CD4-positive, alpha-beta T cell treated with Interleukin-21 for 1 hour (primary cell): ENCODE data around the gene CDH16.

ENCODE experiments used
- DNase-seq: peaks from one replicate; pipeline ENCODE4 v3.0.0-alpha.2; 2020

Gene CDH16

DNA sequence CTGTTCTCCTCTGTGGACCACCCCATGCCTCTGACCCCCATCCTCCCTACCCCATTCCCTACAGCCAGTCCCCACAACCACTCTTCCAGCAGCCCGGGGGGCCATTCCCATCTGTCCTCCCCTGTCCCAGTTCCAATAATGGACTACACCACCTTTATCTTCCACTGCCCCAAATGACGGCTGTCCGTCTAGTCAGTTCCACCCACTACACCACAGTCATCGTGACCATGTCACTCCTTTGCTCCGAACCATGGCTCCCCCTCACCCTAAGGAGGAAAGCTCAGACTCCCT lies 23.1 kb downstream of the CDH16 start:
- no peak for DNase-seq

GRCh38 chr16:66894948-66895688 lies 23.6 kb downstream of the CDH16 start:
- peak; percentile 63 for DNase-seq

DNA sequence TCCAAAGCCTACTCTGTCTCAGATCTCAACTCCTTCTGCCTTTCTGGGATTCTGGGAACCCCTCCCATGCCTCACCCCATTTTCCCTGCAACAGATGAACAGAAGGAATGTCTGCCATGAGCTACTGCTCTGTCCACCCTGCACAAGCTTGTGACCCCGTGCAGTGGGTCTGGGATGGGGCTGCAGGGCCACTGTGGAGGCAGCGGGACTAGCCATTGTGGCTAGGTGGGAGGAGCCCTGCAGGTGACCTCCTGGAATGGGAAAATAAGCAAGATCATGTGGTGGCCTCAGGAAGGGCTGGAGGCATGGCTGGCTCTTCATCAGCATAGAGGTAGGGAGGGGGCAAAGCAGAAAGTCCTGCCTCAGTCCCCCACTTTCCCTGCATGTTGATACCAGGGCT lies 24.6 kb downstream of the CDH16 start:
- no peak for DNase-seq

DNA sequence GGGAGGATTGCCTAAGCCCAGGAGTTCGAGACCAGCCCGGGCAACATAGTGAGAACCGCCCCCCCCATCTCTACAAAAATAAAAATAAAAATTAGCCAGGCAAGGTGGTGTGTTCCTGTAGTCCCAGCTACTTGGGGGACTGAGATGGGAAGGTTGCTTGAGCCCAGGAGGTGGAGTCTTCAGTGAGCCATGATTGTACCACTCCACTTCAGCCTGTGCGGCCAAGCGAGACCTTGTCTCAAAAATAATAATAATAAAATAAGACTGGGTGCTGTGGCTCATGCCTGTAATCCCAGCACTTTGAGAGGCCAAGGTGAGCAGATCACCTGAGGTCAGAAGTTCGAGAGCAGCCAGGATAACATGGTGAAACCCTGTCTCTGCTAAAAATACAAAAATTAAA lies 26.9 kb downstream of the CDH16 start:
- no peak for DNase-seq

GRCh38 chr16:66891360-66891759 lies 27.3 kb downstream of the CDH16 start:
- no peak for DNase-seq

GRCh38 chr16:66890799-66891198 lies 27.9 kb downstream of the CDH16 start:
- DNase-seq: no peak

- DNase-seq: no peak
Measured at GRCh38 chr16:66889622-66890021, 29.1 kb downstream of the CDH16 start.

DNA sequence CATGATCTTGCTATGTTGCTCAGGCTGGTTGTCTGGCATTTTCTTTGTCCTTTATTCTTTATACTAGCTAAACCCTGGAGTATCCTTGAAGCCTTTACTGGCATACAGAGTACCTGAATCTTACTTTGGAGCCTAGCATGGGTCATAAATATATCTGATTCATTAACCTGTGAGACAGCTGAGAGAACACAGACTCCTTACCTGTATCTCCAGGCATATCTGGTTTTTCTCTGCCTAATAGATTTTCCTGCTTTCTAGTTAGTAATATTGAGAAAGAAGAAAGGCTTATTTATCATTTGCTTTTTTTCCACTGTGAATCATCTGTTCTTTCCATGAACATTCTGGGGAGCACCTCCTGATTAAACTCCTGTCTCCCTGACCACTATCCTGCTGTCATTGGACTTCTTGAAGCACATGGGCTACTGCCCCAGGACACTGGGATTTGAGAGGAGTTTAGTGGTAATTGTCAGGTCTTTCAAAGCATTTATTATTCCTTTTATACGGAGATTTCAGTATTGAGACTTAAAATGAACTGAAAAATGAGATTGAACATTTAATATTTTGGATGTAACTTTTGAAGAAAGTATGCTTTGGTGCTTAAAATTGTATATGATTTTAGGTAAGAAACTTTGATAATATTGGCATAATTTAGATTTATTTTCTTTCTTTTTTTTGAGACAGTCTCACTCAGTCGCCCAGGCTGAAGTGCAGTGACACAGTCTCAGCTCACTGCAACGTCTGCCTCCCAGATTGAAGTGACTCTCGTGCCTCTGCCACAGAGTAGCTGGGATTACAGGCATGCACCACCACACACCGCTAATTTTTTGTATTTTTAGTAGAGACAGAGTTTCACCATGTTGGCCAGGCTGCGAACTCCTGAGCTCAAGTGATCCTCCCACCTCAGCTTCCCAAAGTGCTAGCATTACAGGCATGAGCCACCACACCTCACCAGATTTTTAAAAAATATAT lies 29.8 kb downstream of the CDH16 start:
- DNase-seq: no peak

DNA sequence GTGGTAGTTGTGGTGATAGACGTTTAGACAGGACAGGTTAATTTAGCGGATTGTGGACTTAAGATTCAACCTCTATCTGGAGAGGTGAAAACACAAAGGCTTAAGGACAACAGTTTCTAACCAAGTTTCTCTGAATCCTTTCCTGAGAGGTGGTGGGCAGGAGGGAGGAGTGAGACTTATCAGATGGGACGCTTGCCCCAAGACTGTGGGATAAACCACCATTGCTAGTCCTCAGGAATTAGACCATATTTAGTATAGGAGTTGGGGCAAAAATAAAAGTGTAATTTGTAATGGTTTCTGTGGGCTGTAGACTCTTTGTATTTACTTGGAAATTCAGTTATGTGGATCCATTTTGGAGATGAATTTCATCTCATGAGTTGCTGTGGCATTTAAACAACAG lies 31.8 kb downstream of the CDH16 start:
- no peak for DNase-seq

GRCh38 chr16:66886321-66886720 lies 32.4 kb downstream of the CDH16 start:
- DNase-seq: no peak

DNA sequence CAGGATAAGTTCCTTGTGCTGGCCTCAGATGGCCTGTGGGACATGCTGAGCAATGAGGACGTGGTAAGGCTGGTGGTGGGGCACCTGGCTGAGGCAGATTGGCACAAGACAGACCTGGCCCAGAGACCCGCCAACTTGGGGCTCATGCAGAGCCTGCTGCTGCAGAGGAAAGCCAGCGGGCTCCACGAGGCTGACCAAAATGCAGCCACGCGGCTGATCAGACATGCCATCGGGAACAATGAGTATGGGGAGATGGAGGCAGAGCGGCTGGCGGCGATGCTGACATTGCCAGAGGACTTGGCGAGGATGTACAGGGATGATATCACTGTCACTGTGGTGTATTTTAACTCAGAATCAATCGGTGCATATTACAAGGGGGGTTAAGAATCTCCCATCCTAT lies 33.2 kb downstream of the CDH16 start:
- DNase-seq: no peak

DNA sequence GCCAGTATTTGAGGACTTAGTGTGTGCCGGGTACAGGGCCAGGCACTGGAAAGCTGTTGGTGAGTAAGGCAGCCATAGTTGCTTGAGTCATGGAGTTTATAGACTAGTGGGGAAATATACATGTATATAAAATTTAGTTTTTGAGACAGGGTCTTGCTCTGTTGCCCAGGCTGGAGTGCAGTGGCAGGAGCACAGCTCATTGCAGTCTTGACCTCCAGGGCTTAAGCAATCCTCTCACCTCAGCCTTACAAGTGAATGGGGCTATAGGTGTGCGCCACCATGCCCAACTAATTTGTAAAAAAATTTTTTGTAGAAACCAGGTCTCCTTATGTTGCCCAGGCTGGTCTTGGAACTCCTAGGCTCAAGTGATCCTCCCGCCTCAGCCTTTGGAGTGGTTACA lies 36.0 kb downstream of the CDH16 start:
- no peak for DNase-seq

DNA sequence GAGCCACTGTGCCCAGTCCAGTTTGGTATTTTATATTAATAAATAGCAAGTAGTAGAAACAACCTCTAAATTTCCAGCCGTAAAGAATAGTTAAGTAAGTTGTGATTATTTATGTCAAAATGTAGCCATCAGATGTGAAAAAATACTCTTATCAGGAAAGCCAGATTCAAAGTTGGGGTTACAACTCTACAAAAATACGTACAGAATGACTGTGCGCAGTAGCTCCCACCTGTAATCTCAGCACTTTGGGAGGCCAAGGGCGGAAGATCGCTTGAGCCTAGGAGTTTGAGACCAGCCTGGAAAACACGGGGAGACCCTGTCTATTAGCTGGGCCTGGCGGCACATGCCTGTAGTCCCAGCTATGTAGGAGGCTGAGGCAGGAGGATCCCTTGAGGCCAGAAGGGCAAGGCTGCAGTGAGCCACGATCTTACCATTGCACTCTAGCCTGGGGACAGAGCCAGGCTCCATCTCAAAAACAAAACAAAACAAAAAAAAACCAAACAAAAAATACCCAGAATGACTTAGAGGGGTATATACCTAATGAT lies 36.6 kb downstream of the CDH16 start:
- no peak for DNase-seq

- DNase-seq: no peak
Measured at GRCh38 chr16:66881560-66881959, 37.1 kb downstream of the CDH16 start.

- no peak for DNase-seq
Measured at GRCh38 chr16:66881014-66881417, 37.7 kb downstream of the CDH16 start.

GRCh38 chr16:66880288-66881013 lies 38.2 kb downstream of the CDH16 start, which contains the start of gene PDP2:
Gene PDP2, plus strand, starts transcription at chr16:66880515. Its CDS starts 3,770 bp downstream, at chr16:66884285.
- DNase-seq: peak; percentile 95

GRCh38 chr16:66878067-66878466 lies 40.6 kb downstream of the CDH16 start:
- DNase-seq: peak; percentile 7

- peak; percentile 6 for DNase-seq
Measured at GRCh38 chr16:66874079-66874775, 44.5 kb downstream of the CDH16 start.

- DNase-seq: no peak
Measured at GRCh38 chr16:66873685-66874055, 45.0 kb downstream of the CDH16 start.

GRCh38 chr16:66872943-66873684 lies 45.6 kb downstream of the CDH16 start:
- DNase-seq: peak; percentile 89

DNA sequence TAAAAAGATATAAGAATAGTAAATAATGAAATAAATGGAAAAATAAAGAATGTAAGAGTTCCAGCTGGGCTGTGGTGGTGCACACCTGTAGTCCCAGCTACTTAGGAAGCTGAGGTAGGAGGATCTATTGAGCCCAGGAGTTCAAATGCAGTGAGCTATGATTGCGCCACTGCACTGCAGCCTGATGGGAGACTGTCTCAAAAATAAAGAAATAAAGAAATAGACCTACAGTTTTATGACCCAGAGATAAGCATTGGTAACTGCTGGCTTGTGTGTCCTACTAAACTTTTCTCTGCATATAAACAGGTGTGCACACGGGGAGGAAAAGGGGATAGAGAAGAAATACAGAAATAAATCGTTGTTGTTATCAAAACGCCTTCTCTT lies 46.1 kb downstream of the CDH16 start:
- no peak for DNase-seq

- no peak for DNase-seq
Measured at GRCh38 chr16:66871840-66872239, 46.8 kb downstream of the CDH16 start.
